Activated CD4-positive, alpha-beta memory T cell treated with anti-CD3 and anti-CD28 coated beads, Interleukin-2, amount 10 ng/mL, durations not matched to agents 7 days and 5 days (primary cell): ENCODE data around the gene LSS. TPM values are rescaled to one million over a fixed set of nuclear protein-coding genes. Genes with fewer than 3 reads are reported as not detected.
A peak's percentile ranks its signal among the peaks of the same experiment; 100 is the strongest.

ENCODE experiments used
- CTCF ChIA-PET: fragments of 350-600 bp; sonication (Branson Sonifier 250); formaldehyde crosslinking; loops from one replicate; lab custom pipeline; 2021; ENCODE audit warnings: antibody characterized with exemption, inconsistent platforms; lab: Charles Lee
- POLR2A ChIA-PET: fragments of 350-600 bp; sonication (Branson Sonifier 250); formaldehyde crosslinking; loops from one replicate; lab custom pipeline; 2021; ENCODE audit warnings: antibody characterized with exemption; lab: Charles Lee
- DNase-seq: peaks from one replicate; pipeline ENCODE4 v3.0.0-alpha.2; 2020
- H3K27ac Mint-ChIP-seq: one replicate; pipeline ENCODE4 v1.8.0; 2021; ENCODE audit warnings: mild to moderate bottlenecking, mixed read lengths
- H3K27me3 Mint-ChIP-seq: one replicate; pipeline ENCODE4 v1.8.0; 2021; ENCODE audit warnings: mixed read lengths
- H3K36me3 Mint-ChIP-seq: one replicate; pipeline ENCODE4 v1.8.0; 2021; ENCODE audit warnings: low read depth, mixed read lengths
- H3K4me1 Mint-ChIP-seq: one replicate; pipeline ENCODE4 v1.8.0; 2021; ENCODE audit warnings: mixed read lengths
- H3K4me3 Mint-ChIP-seq: one replicate; pipeline ENCODE4 v1.8.0; 2021; ENCODE audit warnings: mild to moderate bottlenecking, mixed read lengths
- H3K9me3 Mint-ChIP-seq: one replicate; pipeline ENCODE4 v1.8.0; 2021; ENCODE audit warnings: mixed read lengths
- total RNA-seq, 2 experiments: library from RNA; stranded (reverse); gene quantifications; one replicate each; pipeline ENCODE4 v1.2.3, GENCODE V29; 2021

Gene LSS
- 10 to 100 TPM; 54.7 to 56.1 TPM for total RNA-seq

DNA sequence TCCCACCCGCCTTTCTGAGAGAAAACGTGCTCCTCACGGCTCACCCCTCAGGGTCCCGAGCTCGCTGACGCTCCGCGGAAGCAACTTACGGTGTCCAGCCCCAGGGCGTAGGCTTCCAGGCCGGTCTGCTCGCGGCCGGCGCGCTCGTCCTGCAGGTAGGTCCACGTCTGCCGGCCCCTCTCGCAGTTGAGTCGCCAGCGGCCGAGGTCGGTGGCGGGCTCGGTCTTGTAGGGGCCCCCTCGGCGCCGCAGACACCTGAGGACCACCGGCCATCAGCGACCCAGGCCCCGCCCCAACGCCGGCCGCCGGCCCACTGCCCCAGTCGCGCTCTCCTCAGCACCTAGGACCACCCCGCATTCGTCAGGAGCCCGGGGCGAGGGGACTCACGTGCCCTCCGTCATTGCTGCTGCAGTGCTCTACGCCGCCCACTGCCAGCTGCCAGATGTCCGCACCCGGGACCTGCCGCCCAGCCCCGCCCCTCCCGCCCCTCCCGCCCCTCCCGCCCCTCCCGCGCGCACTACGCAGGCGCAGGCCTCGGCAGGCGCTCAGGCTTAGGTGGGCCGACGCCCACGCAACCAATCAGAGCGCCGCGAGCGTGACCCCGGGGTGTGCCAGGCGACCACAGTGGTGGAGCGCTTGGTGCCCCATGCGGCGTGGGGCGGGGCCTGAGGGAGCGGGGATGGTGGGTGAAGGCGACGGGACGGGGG lies at the start of gene LSS:
TSS of gene LSS (minus strand) at position 430 of the 707 bp plus-strand sequence. CDS start at position 401, 29 bp downstream.
- H3K4me1 Mint-ChIP-seq, result peaks cover 52% of the 10 kb centered on the region
- no peaks in the 10 kb centered on the region for H3K9me3 Mint-ChIP-seq
- peaks cover 46% of the 10 kb centered on the region for H3K36me3 Mint-ChIP-seq
- H3K4me3 Mint-ChIP-seq, result peak within 1 kb of the TSS; percentile 85
- ChIA-PET CTCF (interaction anchor here (0.7 to 0.9 kb wide), 2 partner anchors 85 to 272 kb away, joined by 3 read pairs; no protein-coding TSS in a partner anchor), POLR2A (interaction anchor here (0.9 to 6.0 kb wide), 4 partner anchors 13 to 97 kb away, joined by 3 to 22 read pairs (median 4); partner anchors contain the start of gene C21orf58)
- peak within 1 kb of the TSS; percentile 79 for H3K27ac Mint-ChIP-seq
- peak; percentile 99 for DNase-seq
- no peaks in the 10 kb centered on the region for H3K27me3 Mint-ChIP-seq

DNA sequence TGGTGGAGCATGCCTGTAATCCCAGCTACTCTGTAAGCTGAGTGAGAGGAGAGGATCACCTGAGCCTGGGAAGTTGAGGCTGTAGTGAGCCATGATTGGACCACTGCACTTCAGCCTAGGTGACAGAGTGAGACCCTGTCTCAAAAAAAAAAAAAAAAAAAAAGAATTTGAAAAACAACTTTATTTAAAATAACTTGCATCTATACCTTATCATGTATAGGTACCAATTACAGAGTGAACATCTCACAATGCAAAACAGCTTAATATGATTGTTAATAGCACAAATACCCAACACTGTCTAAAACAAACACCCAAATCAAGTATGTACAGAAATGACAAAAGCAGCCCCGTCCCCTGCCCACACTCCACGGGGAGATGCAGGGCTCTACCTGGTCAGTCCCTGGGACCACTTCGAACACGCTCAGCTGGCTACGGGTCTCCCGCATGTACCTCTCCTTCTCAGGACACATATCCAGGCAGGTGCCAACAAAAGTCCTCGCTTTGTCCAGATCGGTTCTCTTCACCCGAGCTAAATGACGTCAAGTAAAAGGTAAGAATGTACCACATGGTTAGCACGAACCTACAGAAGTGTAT lies 46.3 kb upstream of the LSS start:
- DNase-seq, result no peak
- CTCF ChIA-PET, result interaction anchor here (1.0 to 1.2 kb wide), 3 partner anchors 11 to 131 kb away, joined by 3 to 4 read pairs (median 3); no protein-coding TSS in a partner anchor
- H3K27me3 Mint-ChIP-seq, result no peaks in the 10 kb centered on the region
- no peak overlapping the region for H3K27ac Mint-ChIP-seq
- H3K4me3 Mint-ChIP-seq, result no peak overlapping the region
- H3K9me3 Mint-ChIP-seq, result no peaks in the 10 kb centered on the region
- peaks cover 3% of the 10 kb centered on the region for H3K4me1 Mint-ChIP-seq
- POLR2A ChIA-PET, result interaction anchor here (1.0 kb wide), 1 partner anchor 9 kb away, joined by 3 read pairs; no protein-coding TSS in a partner anchor
- peaks cover 71% of the 10 kb centered on the region for H3K36me3 Mint-ChIP-seq

DNA sequence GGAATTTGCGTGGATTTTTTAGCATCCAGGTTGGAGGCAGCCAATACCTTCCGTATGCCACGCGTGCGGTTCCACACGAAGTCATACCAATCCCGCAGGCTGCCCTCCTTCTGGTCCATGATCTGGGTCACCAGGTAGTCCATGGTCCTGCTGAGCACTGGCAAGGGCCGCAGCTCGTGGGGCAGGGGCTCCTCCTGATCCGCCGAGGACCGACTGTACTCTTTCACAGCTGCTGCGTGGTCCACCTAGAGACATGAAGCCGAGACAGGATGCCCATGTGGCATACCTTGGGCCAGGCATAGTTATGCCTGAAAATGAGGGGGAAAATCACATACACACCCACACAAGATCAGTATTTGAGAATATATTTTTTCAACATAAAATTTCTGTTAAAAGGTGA lies 44.8 kb upstream of the LSS start:
- no peak overlapping the region for H3K4me3 Mint-ChIP-seq
- H3K36me3 Mint-ChIP-seq, result peaks cover 64% of the 10 kb centered on the region
- no peak overlapping the region for H3K27ac Mint-ChIP-seq
- no peaks in the 10 kb centered on the region for H3K27me3 Mint-ChIP-seq
- ChIA-PET CTCF (no interaction called here), POLR2A (no interaction called here)
- no peaks in the 10 kb centered on the region for H3K4me1 Mint-ChIP-seq
- no peak for DNase-seq
- H3K9me3 Mint-ChIP-seq, result no peaks in the 10 kb centered on the region

DNA sequence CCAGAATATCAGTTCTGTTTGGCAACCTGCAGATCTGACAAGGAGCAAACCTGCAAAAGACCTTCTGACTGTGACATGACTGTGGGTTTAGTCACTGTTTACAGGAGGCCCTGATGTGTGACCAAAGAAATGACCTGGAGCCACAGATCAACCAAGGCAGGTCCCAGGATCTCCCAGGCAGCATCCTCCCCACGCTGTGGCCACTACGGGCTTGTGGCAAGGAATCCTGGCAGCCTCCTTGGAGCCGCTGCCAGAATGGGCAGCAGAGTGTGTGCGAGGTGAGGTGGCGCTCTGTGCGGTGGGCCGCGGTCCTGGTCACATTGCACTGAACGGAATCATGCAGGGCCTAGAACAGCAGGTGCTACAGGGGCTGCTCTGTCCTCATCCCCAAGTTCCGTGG lies 40.9 kb upstream of the LSS start:
- Mint-ChIP-seq H3K36me3 (peaks cover 55% of the 10 kb centered on the region), H3K27ac (no peak overlapping the region), H3K9me3 (no peaks in the 10 kb centered on the region), H3K4me3 (no peak overlapping the region), H3K27me3 (no peaks in the 10 kb centered on the region), H3K4me1 (no peaks in the 10 kb centered on the region)
- CTCF ChIA-PET, result no interaction called here
- no peak for DNase-seq
- POLR2A ChIA-PET, result no interaction called here

DNA sequence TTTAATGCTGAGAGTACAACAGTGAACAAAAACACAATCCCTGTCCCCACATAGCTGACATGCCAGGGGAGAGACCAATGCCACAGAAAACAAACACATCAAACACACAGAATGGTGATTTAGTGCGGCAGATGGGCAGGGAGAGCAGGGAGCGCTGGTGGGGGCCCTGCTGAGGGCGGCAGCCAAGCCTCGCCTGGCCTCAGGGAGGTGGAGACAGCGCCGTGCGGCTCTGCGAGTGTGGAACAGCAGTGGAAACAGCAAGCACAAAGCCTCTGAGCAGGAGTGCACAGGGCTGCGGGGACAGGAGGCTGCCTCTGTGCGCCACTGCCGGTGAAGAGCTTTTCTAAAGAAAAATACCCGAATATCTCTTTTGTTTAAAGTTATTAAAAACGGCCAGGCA lies 39.8 kb upstream of the LSS start:
- H3K27ac Mint-ChIP-seq, result no peak overlapping the region
- H3K36me3 Mint-ChIP-seq, result peaks cover 48% of the 10 kb centered on the region
- no peaks in the 10 kb centered on the region for H3K4me1 Mint-ChIP-seq
- POLR2A ChIA-PET, result interaction anchor here (1.3 kb wide), 1 partner anchor 17 kb away, joined by 5 read pairs; the partner anchor contains the start of gene MCM3AP
- no peaks in the 10 kb centered on the region for H3K9me3 Mint-ChIP-seq
- H3K4me3 Mint-ChIP-seq, result no peak overlapping the region
- CTCF ChIA-PET, result no interaction called here
- no peaks in the 10 kb centered on the region for H3K27me3 Mint-ChIP-seq
- no peak for DNase-seq

DNA sequence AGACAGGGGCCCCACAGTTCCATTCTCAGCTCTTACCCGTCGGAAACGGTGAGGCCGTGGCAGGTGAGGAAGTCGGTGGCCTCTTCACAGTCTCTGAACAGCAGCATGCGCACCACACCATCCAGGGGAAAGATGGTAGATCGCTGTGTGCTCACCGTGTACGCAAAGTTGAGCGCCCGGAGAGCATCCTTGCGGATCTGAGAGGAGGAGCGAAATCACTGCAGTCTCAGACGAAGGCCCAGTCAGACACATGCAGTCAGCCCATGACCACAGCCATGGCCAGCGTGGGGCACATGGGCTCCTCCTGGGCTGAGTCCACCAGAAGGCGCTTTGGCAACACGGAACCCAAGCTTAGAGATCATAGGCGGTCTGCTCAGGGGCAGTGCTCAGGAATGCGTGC lies 38.4 kb upstream of the LSS start:
- no peak for DNase-seq
- H3K36me3 Mint-ChIP-seq, result peaks cover 38% of the 10 kb centered on the region

DNA sequence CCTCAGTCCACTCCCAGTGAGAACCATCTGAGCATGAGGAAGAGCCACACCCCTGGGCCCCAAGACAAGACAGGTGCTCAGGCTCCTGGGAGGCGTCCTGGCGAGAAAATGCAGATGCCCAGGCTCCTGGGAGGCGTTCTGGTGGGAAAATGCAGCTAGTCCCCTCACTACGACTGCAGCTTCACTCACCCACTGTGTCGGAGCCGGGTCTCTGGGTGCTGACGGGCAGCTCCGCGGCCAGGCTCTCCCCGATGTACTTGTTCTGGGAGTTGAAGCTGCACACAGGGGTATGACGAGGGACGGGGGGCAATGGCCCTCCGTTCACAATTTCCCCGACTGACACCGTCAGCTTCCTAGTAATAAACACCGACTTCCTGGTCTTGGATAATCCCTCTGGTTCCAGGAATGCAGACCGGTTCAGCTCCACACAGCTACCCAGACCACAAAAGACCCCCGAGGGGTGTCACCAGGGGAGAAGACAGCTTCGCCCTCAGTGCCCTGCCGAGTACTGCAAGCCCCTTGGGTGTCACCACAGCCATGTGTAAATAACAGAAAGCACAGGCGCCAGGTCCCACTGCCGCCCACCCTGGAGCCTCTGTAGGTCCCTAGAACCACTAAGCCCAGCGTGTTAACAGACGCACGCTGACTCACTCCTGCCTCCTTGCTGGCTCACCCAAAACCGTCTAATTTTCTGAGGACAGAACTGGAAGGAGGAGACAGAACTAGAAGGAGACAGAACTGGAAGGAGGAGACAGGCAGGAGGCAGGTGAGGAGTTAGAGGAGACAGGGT lies 37.4 kb upstream of the LSS start:
- no peak for DNase-seq
- Mint-ChIP-seq H3K4me1 (no peaks in the 10 kb centered on the region), H3K27me3 (no peaks in the 10 kb centered on the region), H3K36me3 (peaks cover 38% of the 10 kb centered on the region), H3K27ac (no peak overlapping the region), H3K4me3 (no peak overlapping the region), H3K9me3 (no peaks in the 10 kb centered on the region)
- ChIA-PET CTCF (interaction anchor here (1.5 kb wide), 1 partner anchor 18 kb away, joined by 3 read pairs; no protein-coding TSS in a partner anchor), POLR2A (no interaction called here)

More for the DNA sequence above, 38.4 kb upstream of the LSS start:
- H3K4me3 Mint-ChIP-seq, result no peak overlapping the region
- H3K27ac Mint-ChIP-seq, result no peak overlapping the region
- CTCF ChIA-PET, result no interaction called here
- no peaks in the 10 kb centered on the region for H3K27me3 Mint-ChIP-seq
- H3K9me3 Mint-ChIP-seq, result no peaks in the 10 kb centered on the region
- H3K4me1 Mint-ChIP-seq, result no peaks in the 10 kb centered on the region
- POLR2A ChIA-PET, result no interaction called here

DNA sequence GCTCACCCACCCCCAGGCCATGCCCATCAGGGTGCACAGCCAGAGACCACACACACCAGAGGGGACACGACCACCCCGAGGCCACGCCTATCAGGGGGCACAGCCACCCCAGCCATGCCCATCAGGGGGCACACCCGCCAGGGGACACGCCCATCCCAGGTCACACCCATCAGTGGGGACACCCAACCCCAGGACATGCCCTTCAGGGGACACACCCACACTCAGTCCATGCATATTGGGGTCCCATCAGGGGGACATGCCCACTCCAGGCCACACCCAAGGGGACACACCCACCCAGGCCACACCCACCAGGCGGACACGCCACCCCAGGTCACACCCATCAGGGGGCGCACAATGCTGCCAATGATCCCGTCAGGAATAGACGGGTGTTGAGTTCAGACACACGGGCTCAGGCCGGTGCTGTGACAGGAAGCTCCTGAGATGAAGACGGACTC lies 36.1 kb upstream of the LSS start:
- H3K36me3 Mint-ChIP-seq, result peaks cover 31% of the 10 kb centered on the region
- DNase-seq, result no peak
- no peaks in the 10 kb centered on the region for H3K4me1 Mint-ChIP-seq
- H3K4me3 Mint-ChIP-seq, result no peak overlapping the region
- H3K27me3 Mint-ChIP-seq, result no peaks in the 10 kb centered on the region
- ChIA-PET CTCF (interaction anchor here (1.5 kb wide), 1 partner anchor 19 kb away, joined by 3 read pairs; no protein-coding TSS in a partner anchor), POLR2A (no interaction called here)
- no peaks in the 10 kb centered on the region for H3K9me3 Mint-ChIP-seq
- H3K27ac Mint-ChIP-seq, result no peak overlapping the region

DNA sequence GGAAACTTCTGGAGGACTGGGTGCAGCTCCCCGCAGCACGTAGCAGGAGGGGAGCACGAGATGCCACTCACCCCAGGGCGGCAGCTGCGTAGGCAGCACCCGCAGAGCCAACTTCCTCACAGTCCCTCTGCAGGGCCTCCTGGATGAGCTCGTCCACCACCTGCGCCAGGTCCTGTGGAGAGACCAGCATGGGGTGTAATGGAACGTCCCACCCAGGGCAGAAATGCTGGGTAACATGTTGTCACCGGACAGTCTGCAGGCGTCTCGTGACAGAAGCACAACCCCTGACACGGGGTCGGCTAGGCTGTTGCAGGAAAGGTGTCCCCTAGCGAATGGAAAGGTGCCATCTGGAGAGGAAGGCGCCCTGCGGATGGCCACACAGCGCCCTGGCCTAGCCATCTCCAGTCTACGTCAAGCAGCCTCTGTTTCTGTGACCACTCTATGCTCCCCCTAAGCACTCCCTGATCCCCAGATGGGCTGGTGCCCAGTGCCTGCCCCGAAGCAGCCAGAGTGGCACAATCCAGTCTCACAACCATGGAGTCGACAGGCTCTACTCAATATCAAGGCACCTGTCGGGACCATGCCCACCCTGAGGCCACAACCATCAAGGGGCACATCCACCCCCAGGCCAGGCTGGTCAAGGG lies 35.6 kb upstream of the LSS start:
- ChIA-PET POLR2A (no interaction called here), CTCF (interaction anchor here (0.6 kb wide), 1 partner anchor 11 kb away, joined by 3 read pairs; no protein-coding TSS in a partner anchor)
- peaks cover 31% of the 10 kb centered on the region for H3K36me3 Mint-ChIP-seq
- no peak for DNase-seq
- H3K4me1 Mint-ChIP-seq, result no peaks in the 10 kb centered on the region
- no peak overlapping the region for H3K4me3 Mint-ChIP-seq
- no peaks in the 10 kb centered on the region for H3K9me3 Mint-ChIP-seq
- no peaks in the 10 kb centered on the region for H3K27me3 Mint-ChIP-seq
- peak overlapping the region; percentile 19 for H3K27ac Mint-ChIP-seq

DNA sequence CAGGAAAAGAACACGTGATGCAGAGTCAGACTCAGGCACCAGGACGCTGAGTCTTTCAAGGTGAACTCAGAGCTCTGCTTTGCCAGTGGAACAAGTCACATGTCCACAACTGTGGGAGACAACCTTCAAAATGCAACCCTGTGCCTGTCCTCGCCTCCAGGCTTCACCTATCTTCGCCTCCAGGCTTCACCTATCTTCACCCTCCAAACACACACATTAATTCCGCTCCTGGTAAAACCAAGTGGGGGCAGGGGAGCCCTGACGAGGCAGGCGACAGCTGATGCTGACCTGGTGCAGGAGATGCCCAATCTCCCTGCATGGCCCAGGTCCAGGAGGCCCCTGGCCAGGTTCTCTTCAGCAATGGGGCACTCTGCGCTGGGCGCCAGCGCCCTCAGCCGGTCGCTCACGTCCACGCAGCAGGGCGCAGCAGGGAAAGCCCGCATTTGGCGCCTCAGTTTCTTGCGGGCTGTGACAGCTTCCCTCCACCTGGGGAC lies 28.0 kb upstream of the LSS start:
- H3K36me3 Mint-ChIP-seq, result peaks cover 74% of the 10 kb centered on the region
- ChIA-PET POLR2A (no interaction called here), CTCF (no interaction called here)
- H3K4me3 Mint-ChIP-seq, result no peak overlapping the region
- no peak for DNase-seq
- no peaks in the 10 kb centered on the region for H3K9me3 Mint-ChIP-seq
- no peaks in the 10 kb centered on the region for H3K27me3 Mint-ChIP-seq
- no peak overlapping the region for H3K27ac Mint-ChIP-seq
- peaks cover 25% of the 10 kb centered on the region for H3K4me1 Mint-ChIP-seq

DNA sequence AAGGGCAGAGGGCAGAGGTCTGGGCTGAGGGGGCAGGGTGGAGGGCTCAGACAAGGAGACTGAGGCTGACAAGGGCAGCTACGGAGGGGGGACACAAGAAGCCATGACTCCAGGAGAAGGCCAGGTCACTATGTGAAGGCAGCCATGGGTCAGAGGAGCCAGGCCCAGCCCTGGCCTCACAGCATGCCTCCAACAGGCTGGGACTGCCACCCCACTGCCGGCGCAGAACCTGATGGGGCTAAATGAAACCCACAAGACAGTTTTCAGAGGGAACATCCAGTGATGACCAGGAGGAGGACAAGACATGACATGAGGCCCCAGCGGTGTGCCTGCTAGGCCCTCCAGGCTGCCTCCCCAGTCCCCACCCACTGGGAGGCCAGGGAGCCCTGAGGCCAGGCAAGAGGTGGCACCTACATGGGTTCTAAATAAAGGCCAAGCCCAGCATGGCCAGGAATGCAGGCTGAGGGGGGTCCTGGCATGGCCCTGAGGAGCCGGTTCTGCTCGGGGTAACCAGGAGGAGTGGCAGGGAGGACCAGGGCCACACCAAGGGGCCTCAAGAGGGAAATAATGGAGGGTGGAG lies 27.3 kb upstream of the LSS start:
- Mint-ChIP-seq H3K27ac (no peak overlapping the region), H3K4me3 (no peak overlapping the region), H3K36me3 (peaks cover 75% of the 10 kb centered on the region), H3K27me3 (no peaks in the 10 kb centered on the region), H3K9me3 (no peaks in the 10 kb centered on the region), H3K4me1 (peaks cover 30% of the 10 kb centered on the region)
- ChIA-PET POLR2A (no interaction called here), CTCF (no interaction called here)
- no peak for DNase-seq

DNA sequence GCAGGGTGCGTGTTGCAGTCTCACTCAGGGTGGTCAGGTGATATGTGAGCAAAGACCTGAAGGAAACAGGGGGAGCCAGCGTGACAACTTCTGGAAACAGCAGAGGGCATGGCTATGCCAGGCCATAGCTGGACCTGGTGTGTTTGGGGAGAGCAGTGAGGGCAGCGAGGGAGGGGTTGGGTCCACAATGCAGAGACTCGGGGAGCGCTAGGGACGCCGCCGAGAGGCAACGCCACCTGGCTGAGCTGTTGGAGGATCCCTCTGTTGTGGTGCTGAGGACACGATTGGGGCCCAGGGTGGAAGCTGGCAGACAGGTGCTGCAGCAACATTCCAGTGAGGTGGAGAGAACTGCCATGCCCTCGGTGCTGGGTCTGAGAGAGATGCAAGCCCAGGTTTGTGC lies 26.6 kb upstream of the LSS start:
- ChIA-PET POLR2A (interaction anchor here (0.8 to 2.1 kb wide), 3 partner anchors 29 to 202 kb away, joined by 3 to 6 read pairs (median 3); no protein-coding TSS in a partner anchor), CTCF (no interaction called here)
- no peaks in the 10 kb centered on the region for H3K27me3 Mint-ChIP-seq
- no peaks in the 10 kb centered on the region for H3K9me3 Mint-ChIP-seq
- H3K4me1 Mint-ChIP-seq, result peaks cover 37% of the 10 kb centered on the region
- H3K36me3 Mint-ChIP-seq, result peaks cover 78% of the 10 kb centered on the region
- DNase-seq, result no peak
- H3K4me3 Mint-ChIP-seq, result no peak overlapping the region
- H3K27ac Mint-ChIP-seq, result peak overlapping the region; percentile 87
